ENCODE results near the gene REXO1. TPM values are rescaled to one million over a fixed set of nuclear protein-coding genes. Genes with fewer than 3 reads are reported as not detected.

REXO1 gene
- total RNA-seq, 1 experiment from 2014 or later, result 56.8 TPM

- Histone ChIP-seq H3K56ac (ENCODE audit: insufficient read length, low read depth, low read length) (no peak overlapping the region), H4K8ac (replicated peaks; ENCODE audit: insufficient read length, low read depth, low read length) (no peak overlapping the region), H2AFZ (ENCODE audit: low read length) (no peak overlapping the region), H3K14ac (ENCODE audit: insufficient read depth, low read length) (no peak overlapping the region; the same call in 1 of the 2 replicates), H3K9ac (ENCODE audit: extremely low read depth, insufficient read length, low read length) (no peak overlapping the region), H2BK15ac (ENCODE audit: low read depth, low read length) (no peak overlapping the region), H2BK12ac (ENCODE audit: insufficient read length, low read depth, low read length) (no peak overlapping the region), H3K79me2 (ENCODE audit: insufficient read depth, low read length) (peaks cover 2% of the 10 kb centered on the region; the same call in 1 of the 2 replicates), H4K20me1 (ENCODE audit: control insufficient read depth, insufficient read depth, insufficient read length) (no peaks in the 10 kb centered on the region), H3K27ac (ENCODE audit: insufficient read length, low read depth, low read length) (no peak overlapping the region), H3K4me1 (ENCODE audit: insufficient read depth, low read length) (no peaks in the 10 kb centered on the region), H3K23me2 (ENCODE audit: insufficient read length, low read depth, low read length, poor library complexity, severe bottlenecking) (no peaks in the 10 kb centered on the region), H3K79me1 (ENCODE audit: insufficient read depth, low read depth, low read length, poor library complexity, severe bottlenecking) (no peaks in the 10 kb centered on the region), H3K4ac (ENCODE audit: low read depth, low read length) (no peak overlapping the region), H3K9me3 (ENCODE audit: control insufficient read depth, low read depth, low read length) (no peaks in the 10 kb centered on the region), H3T11ph (ENCODE audit: low read length) (no peak overlapping the region), H4K91ac (ENCODE audit: insufficient read length, low read depth, low read length) (no peak overlapping the region), H2BK5ac (ENCODE audit: insufficient read length, low read length) (no peak overlapping the region), H2BK120ac (ENCODE audit: low read depth, low read length, poor library complexity, severe bottlenecking) (no peak overlapping the region), H2AK5ac (ENCODE audit: insufficient read length, low read length) (no peak overlapping the region), H4K5ac (ENCODE audit: insufficient read length, low read depth, low read length) (no peak overlapping the region), H3K23ac (ENCODE audit: insufficient read length, low read depth, low read length) (no peak overlapping the region), H3K27me3 (ENCODE audit: insufficient read depth, low read length) (no peaks in the 10 kb centered on the region), H3K4me2 (ENCODE audit: insufficient read depth, insufficient read length, low read length) (no peak overlapping the region), H2BK20ac (ENCODE audit: low read depth, low read length, poor library complexity, severe bottlenecking) (no peak overlapping the region), H3K18ac (ENCODE audit: insufficient read length, low read depth, low read length) (no peak overlapping the region)
- no peak for DNase-seq
- Mint-ChIP-seq H3K27me3 (ENCODE audit: low read depth) (no peaks in the 10 kb centered on the region), H3K9me3 (no peaks in the 10 kb centered on the region), H3K27ac (no peak overlapping the region), H3K4me1 (peaks cover 6 to 19% of the 10 kb centered on the region in 2 experiments; a peak in 3 of 4 replicates), H3K36me3 (ENCODE audit: insufficient read depth in 1 of 3, low read depth in 3 of 3) (peaks cover 6 to 26% (median 11%) of the 10 kb centered on the region in 3 experiments; a peak in 6 of 7 replicates), H3K4me3 (no peak overlapping the region)
- WGBS (ENCODE audit: extremely low coverage, insufficient read length, low lambda C conversion rate), result no CpG with 5 or more reads among the region's 41 CpGs
- no peak for TF ChIP-seq CTCF (conservative IDR thresholded peaks at IDR 0.05)
Measured at GRCh38 chr19:1827566-1828278, 20.6 kb downstream of the REXO1 start.
